Lower leg skin (tissue), 3 donors: ENCODE results near the gene VPS37B.

Experiments
- CTCF ChIP-seq, 3 donors: fragments of 450-650 bp; IDR thresholded peaks; one replicate each; pipeline ENCODE4 v1.5.1; 2016; ENCODE audit warnings: antibody characterized with exemption in 3 of 3, mild to moderate bottlenecking in 3 of 3, moderate library complexity in 2 of 3
- POLR2A ChIP-seq, 2 donors: fragments of 450-650 bp; IDR thresholded peaks; one replicate each; pipeline ENCODE4 v1.6.1; 2016 to 2017; ENCODE audit warnings: antibody characterized with exemption in 2 of 2, mild to moderate bottlenecking in 1 of 2, moderate library complexity in 1 of 2

- no peak for TF ChIP-seq CTCF (IDR thresholded peaks at IDR 0.05)
- no peak for TF ChIP-seq POLR2A (IDR thresholded peaks at IDR 0.05)
Measured at GRCh38 chr12:122902854-122903692, 7.1 kb upstream of the VPS37B start.
